ENCODE data around the gene SF1. TPM values are rescaled to one million over a fixed set of nuclear protein-coding genes. Genes with fewer than 3 reads are reported as not detected.

SF1 gene
- total RNA-seq, 4 donors from 2014 or later, result 270 to 559 (median 373) TPM

GRCh38 chr11:64803846-64804345, 25.6 kb upstream of the SF1 start:
- Histone ChIP-seq H3K4me3 (peak overlapping the region; percentile 66), H3K4me1 (peaks cover 27% of the 10 kb centered on the region), H3K36me3 (peaks cover 23% of the 10 kb centered on the region), H3K27me3 (no peaks in the 10 kb centered on the region), H3K9me3 (no peaks in the 10 kb centered on the region), H3K27ac (peak overlapping the region; percentile 79)
- TF ChIP-seq EP300 (IDR thresholded peaks at IDR 0.05) (no peak), POLR2A (IDR thresholded peaks at IDR 0.05) (no peak), CTCF (IDR thresholded peaks at IDR 0.05) (no peak), POLR2AphosphoS5 (IDR thresholded peaks at IDR 0.05) (no peak)
- no peak for DNase-seq (ENCODE audit: low spot score in 2 of 2)
- 35% methylated on average over 14 of the region's 15 CpGs for WGBS

- H3K27me3 ChIP-seq, result no peaks in the 10 kb centered on the region
- peak; percentile 93 for DNase-seq (ENCODE audit: low spot score in 2 of 2)
- no peaks in the 10 kb centered on the region for H3K9me3 ChIP-seq
- 0% methylated on average over 14 of the region's 58 CpGs for WGBS
- peak within 1 kb of the TSS; percentile 66 for H3K4me3 ChIP-seq
- peak within 1 kb of the TSS; percentile 79 for H3K27ac ChIP-seq
- peaks cover 26% of the 10 kb centered on the region for H3K4me1 ChIP-seq
- peaks cover 23% of the 10 kb centered on the region for H3K36me3 ChIP-seq
- TF ChIP-seq EP300 (IDR thresholded peaks at IDR 0.05) (no peak), POLR2A (IDR thresholded peaks at IDR 0.05) (no peak), CTCF (IDR thresholded peaks at IDR 0.05) (peak in 1 of 2 donors; percentile 28)
Measured at GRCh38 chr11:64803158-64803845, 25.0 kb upstream of the SF1 start, which contains the start of gene MAP4K2. Gene MAP4K2, minus strand, starts transcription at chr11:64803214. Its CDS starts 65 bp downstream, at chr11:64803149.

- Histone ChIP-seq H3K36me3 (peaks cover 19% of the 10 kb centered on the region), H3K9me3 (no peaks in the 10 kb centered on the region), H3K27me3 (no peaks in the 10 kb centered on the region), H3K27ac (peak overlapping the region; percentile 57), H3K4me3 (peak overlapping the region; percentile 66), H3K4me1 (peaks cover 26% of the 10 kb centered on the region)
- no peak for TF ChIP-seq EP300 (IDR thresholded peaks at IDR 0.05)
- no peak for TF ChIP-seq CTCF (IDR thresholded peaks at IDR 0.05)
- no peak for TF ChIP-seq POLR2AphosphoS5 (IDR thresholded peaks at IDR 0.05)
- TF ChIP-seq POLR2A (IDR thresholded peaks at IDR 0.05), result no peak
- DNase-seq (ENCODE audit: low spot score in 2 of 2), result peak in 1 of 2 donors; percentile 79
- 50% methylated on average over 4 of the region's 54 CpGs for WGBS
Measured at GRCh38 chr11:64802370-64803157, 24.2 kb upstream of the SF1 start.

- Histone ChIP-seq H3K27ac (no peak overlapping the region), H3K36me3 (peaks cover 17% of the 10 kb centered on the region), H3K4me1 (peaks cover 26% of the 10 kb centered on the region), H3K4me3 (peak overlapping the region; percentile 66), H3K27me3 (no peaks in the 10 kb centered on the region), H3K9me3 (no peaks in the 10 kb centered on the region)
- DNase-seq (ENCODE audit: low spot score in 2 of 2), result peak in 1 of 2 donors; percentile 68
- 59% methylated on average over 11 of the region's 13 CpGs for WGBS
- TF ChIP-seq POLR2AphosphoS5 (IDR thresholded peaks at IDR 0.05), result no peak
- TF ChIP-seq POLR2A (IDR thresholded peaks at IDR 0.05), result no peak
- no peak for TF ChIP-seq CTCF (IDR thresholded peaks at IDR 0.05)
- TF ChIP-seq EP300 (IDR thresholded peaks at IDR 0.05), result no peak
Measured at GRCh38 chr11:64801561-64802369, 23.4 kb upstream of the SF1 start.
